SK-N-MC (cell line): ENCODE results near the gene PSORS1C1.

Source experiments
- EZH2 ChIP-seq: fragments of 200-600 bp; sonication (generic); IDR thresholded peaks from one replicate; pipeline ENCODE4 v1.6.1; 2017; ENCODE audit warnings: antibody characterized with exemption
- FOXP2 ChIP-seq: optimal IDR thresholded peaks from 2 replicates; pipeline ENCODE3; 2011; ENCODE audit warnings: mild to moderate bottlenecking, moderate library complexity; ENCODE audit not compliant: insufficient read depth; ENCODE audit errors: extremely low read length, control extremely low read depth
- POLR2AphosphoS5 ChIP-seq: IDR thresholded peaks from 2 replicates; pipeline ENCODE4 v1.6.1; 2012; ENCODE audit warnings: mild to moderate bottlenecking, low read depth, low read length, borderline replicate concordance

DNA sequence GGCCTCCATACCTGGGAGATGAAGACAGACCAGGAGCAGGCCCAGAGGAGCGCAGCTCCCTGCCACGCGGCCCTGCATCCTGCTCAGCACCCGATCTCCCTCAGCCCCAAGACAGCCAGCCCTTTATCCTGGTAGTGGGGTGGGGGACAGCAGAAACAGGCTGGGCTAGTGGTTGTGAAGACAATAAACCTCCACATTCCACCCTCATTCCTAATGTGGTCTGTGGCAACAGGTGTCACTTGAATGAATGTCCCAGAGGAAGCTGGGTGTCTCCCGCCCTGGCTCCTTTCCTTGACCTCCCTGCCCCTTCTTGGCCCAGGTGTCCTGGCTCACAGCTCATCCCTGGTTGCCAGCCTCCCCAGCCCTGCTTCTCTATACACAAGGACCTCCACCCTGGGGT is 2.1 kb upstream of the PSORS1C1 start, which contains the start of gene C6orf15:
- TF ChIP-seq EZH2 (no peak), POLR2AphosphoS5 (no peak), FOXP2 (no peak)
